ENCODE measurements around the gene EPB41L5. TPM values are rescaled to one million over a fixed set of nuclear protein-coding genes. Genes with fewer than 3 reads are reported as not detected.

The EPB41L5 gene
- total and polyA plus RNA-seq, 2 donors (not counting 3 experiments of a cell fraction or from before 2014, with no cell fraction given): 8.4 to 13.6 TPM

- TF ChIP-seq CTCF (IDR thresholded peaks at IDR 0.05; ENCODE audit: extremely low read depth in 1 of 2, insufficient read depth in 1 of 2, low read depth in 1 of 2, low read length in 2 of 2): no peak
- no peak for TF ChIP-seq MYC (IDR thresholded peaks at IDR 0.05; ENCODE audit: low read depth, low read length)
- no peak for TF ChIP-seq MAX (IDR thresholded peaks at IDR 0.05; ENCODE audit: insufficient read depth, insufficient read length)
- TF ChIP-seq FOS (IDR thresholded peaks at IDR 0.05; ENCODE audit: borderline replicate concordance, insufficient read depth, low read length): no peak
- TF ChIP-seq POLR2AphosphoS5 (IDR thresholded peaks at IDR 0.05; ENCODE audit: insufficient read depth, low read depth, low read length): no peak
- no peak for TF ChIP-seq POLR2A (IDR thresholded peaks at IDR 0.05; ENCODE audit: low read depth, low read length)
- no peak for TF ChIP-seq EZH2 (IDR thresholded peaks at IDR 0.05; ENCODE audit: borderline replicate concordance, low read depth, low read length, severe bottlenecking)
- TF ChIP-seq JUN (IDR thresholded peaks at IDR 0.05; ENCODE audit: borderline replicate concordance, insufficient read depth, insufficient read length, low read depth): no peak
- TF ChIP-seq GATA2 (IDR thresholded peaks at IDR 0.05; ENCODE audit: insufficient read depth, insufficient read length, low read depth, low read length): no peak
- H3K36me3 ChIP-seq (ENCODE audit: control insufficient read depth in 2 of 2, extremely low read depth in 1 of 2, insufficient read depth in 2 of 2, low read length in 2 of 2): no peaks in the 10 kb centered on the region
- H3K27me3 ChIP-seq (ENCODE audit: control insufficient read depth in 2 of 2, insufficient read depth in 2 of 2, low read length in 2 of 2): no peaks in the 10 kb centered on the region
- DNase-seq (ENCODE audit: low read depth, low spot score) (no peak), FAIRE-seq (no peak)
- no peak overlapping the region for H3K4me2 ChIP-seq (ENCODE audit: insufficient read depth, low read length)
- BruUV-seq (replicated peaks): no TSS peak
- intact Hi-C loops (cut with micrococcal nuclease) (no loop called here), dilution Hi-C loops (cut with MboI; ENCODE audit: extremely low pct_ligation_motif_present, low sequenced_read_pairs) (no loop called here)
- POLR2A ChIA-PET: no interaction called here
- no peak overlapping the region for H2AFZ ChIP-seq (ENCODE audit: low read depth, low read length)
- no peak overlapping the region for H3K27ac ChIP-seq (ENCODE audit: insufficient read depth, low read depth, low read length)
- no peaks in the 10 kb centered on the region for H4K20me1 ChIP-seq (replicated peaks; ENCODE audit: control insufficient read depth, extremely low read depth, insufficient read depth, low read length)
- no peaks in the 10 kb centered on the region for H3K4me1 ChIP-seq (ENCODE audit: control insufficient read depth, extremely low read depth, insufficient read depth, low read length)
- no peaks in the 10 kb centered on the region for H3K9me3 ChIP-seq (replicated peaks; ENCODE audit: control insufficient read depth, insufficient read depth, low read length)
- CTCF ChIA-PET: no interaction called here
- no peaks in the 10 kb centered on the region for H3K9me1 ChIP-seq (replicated peaks; ENCODE audit: control insufficient read depth, extremely low read depth, insufficient read depth, low read length)
- H3K9ac ChIP-seq (replicated peaks; ENCODE audit: extremely low read depth, insufficient read depth, low read length): no peak overlapping the region
- H3K4me3 ChIP-seq (replicated peaks in 1 of 3; ENCODE audit: insufficient read depth in 1 of 3, low read depth in 1 of 3, low read length in 3 of 3): no peak overlapping the region
- no peaks in the 10 kb centered on the region for H3K79me2 ChIP-seq (ENCODE audit: control insufficient read depth, insufficient read depth, low read length)
Measured at GRCh38 chr2:120140866-120141265, 128.0 kb downstream of the EPB41L5 start.
